GM21423 (cell line): ENCODE results near the gene ALK.

Experiments used
- ATAC-seq: cut with Tn5 transposase; IDR thresholded peaks from one replicate; pipeline ENCODE4 v1.9.1; 2021; ENCODE audit warnings: mild to moderate bottlenecking, moderate library complexity; ENCODE audit not compliant: unreplicated experiment

ALK gene

GRCh38 chr2:29219374-29219773 lies 702.0 kb downstream of the ALK start:
- no peak for ATAC-seq

GRCh38 chr2:29218550-29219125 lies 702.7 kb downstream of the ALK start:
- no peak for ATAC-seq

- ATAC-seq: no peak
Measured at GRCh38 chr2:29218071-29218470, 703.3 kb downstream of the ALK start.

- no peak for ATAC-seq
Measured at GRCh38 chr2:29216609-29216909, 704.8 kb downstream of the ALK start.

- no peak for ATAC-seq
Measured at GRCh38 chr2:29215739-29216608, 705.4 kb downstream of the ALK start.

GRCh38 chr2:29215073-29215472 lies 706.3 kb downstream of the ALK start:
- ATAC-seq: no peak

- ATAC-seq: no peak
Measured at GRCh38 chr2:29213888-29214291, 707.5 kb downstream of the ALK start.

- no peak for ATAC-seq
Measured at GRCh38 chr2:29212009-29212408, 709.4 kb downstream of the ALK start.

GRCh38 chr2:29209551-29209950 lies 711.8 kb downstream of the ALK start:
- ATAC-seq: no peak

- no peak for ATAC-seq
Measured at GRCh38 chr2:29207352-29208148, 713.8 kb downstream of the ALK start.

GRCh38 chr2:29206941-29207340 lies 714.4 kb downstream of the ALK start:
- no peak for ATAC-seq

GRCh38 chr2:29202819-29203495 lies 718.4 kb downstream of the ALK start:
- no peak for ATAC-seq

- ATAC-seq: no peak
Measured at GRCh38 chr2:29201979-29202378, 719.4 kb downstream of the ALK start.

GRCh38 chr2:29196792-29197788 lies 724.3 kb downstream of the ALK start:
- no peak for ATAC-seq

GRCh38 chr2:29195796-29196195 lies 725.6 kb downstream of the ALK start:
- ATAC-seq: no peak

- ATAC-seq: no peak
Measured at GRCh38 chr2:29193681-29194080, 727.7 kb downstream of the ALK start.

- no peak for ATAC-seq
Measured at GRCh38 chr2:29193111-29193510, 728.3 kb downstream of the ALK start.

- no peak for ATAC-seq
Measured at GRCh38 chr2:29192526-29192925, 728.9 kb downstream of the ALK start.

- ATAC-seq: no peak
Measured at GRCh38 chr2:29191817-29192216, 729.6 kb downstream of the ALK start.

- peak; percentile 68 for ATAC-seq
Measured at GRCh38 chr2:29189052-29189451, 732.3 kb downstream of the ALK start.
